GM18909 (cell line): ENCODE results near the gene GATAD1.
"Not testable (repeated sequence)": the region's sequence is repeated elsewhere in the genome, so short reads cannot be mapped to it uniquely, and the experiment has no call there.

Experiments used
- ATAC-seq: cut with Tn5 transposase; IDR thresholded peaks from one replicate; pipeline ENCODE4 v1.9.1; 2021; ENCODE audit warnings: mild to moderate bottlenecking; ENCODE audit not compliant: unreplicated experiment, poor library complexity

The GATAD1 gene

DNA sequence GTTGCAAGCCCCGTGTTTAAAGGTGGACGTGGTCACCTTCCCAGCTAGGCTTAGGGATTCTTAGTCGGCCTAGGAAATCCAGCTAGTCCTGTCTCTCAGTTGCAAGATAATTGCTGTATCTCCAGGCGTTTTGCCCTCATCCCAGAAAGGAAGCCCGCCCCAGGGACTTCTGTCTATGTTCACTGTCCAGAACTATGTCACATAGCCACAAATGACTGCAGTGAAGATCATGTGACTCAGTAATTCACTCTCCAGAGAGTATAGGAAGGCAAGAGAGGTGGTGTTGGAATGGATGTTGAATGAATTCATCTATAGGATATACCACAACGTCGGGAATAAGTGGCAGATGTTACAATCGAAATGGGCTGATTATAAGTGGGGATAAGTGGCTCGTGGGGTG, 30.8 kb downstream of the GATAD1 start:
- ATAC-seq: no peak

DNA sequence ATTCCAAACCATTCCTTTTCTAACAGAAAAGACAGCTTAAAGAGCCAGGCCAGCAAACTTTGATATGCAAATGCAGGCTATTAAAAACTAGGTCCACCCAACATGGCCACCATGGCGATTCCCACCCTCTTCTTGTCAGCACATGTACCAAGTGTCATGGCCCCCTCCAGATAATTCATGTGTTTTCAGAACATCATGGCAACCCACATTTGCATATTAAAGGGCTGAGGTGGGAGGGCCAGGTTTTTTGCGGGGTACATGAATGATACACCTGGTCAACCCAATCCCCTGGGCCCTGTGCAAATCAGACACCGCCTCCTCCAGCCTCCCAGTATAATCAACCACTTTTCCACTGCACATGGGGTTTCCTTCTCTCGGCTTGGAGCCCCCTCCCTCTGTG, 31.4 kb downstream of the GATAD1 start:
- ATAC-seq: no peak

DNA sequence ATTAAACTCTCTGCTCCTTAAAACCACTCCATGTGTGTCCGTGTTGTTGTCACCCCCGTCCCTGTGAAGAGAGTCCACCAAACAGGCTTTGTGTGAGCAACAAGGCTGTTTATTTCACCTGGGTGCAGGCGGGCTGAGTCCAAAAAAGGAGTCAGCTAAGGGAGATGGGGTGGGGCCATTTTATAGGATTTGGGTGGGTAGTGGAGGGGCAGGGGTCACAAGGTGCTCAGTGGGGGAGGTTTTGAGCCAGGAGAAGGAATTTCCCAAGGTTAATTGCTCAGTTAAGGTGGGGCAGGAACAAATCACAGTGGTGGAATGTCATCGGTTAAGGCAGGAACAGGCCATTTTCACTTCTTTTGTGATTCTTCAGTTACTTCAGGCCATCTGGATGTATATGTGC, 31.9 kb downstream of the GATAD1 start:
- ATAC-seq: not testable (repeated sequence)

DNA sequence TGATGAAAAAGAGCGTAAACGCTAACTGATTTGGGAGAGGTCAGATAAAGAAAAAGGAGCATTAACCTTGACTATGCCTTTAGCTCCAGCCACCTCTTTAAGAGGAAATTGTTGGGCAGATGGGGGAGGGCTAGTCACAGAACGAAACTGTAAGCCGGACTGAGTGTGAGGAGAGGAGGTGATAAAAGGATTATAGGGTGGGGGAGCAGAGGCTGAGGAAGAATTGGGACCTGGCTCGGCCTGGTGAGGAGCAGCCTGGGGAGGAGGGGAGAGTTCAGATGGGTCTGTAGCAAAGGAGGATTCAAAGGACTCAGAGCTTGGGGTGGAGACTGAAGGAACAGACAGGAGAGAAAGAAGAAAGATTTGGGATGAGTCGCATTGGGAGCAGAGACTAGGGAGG, 36.3 kb downstream of the GATAD1 start:
- ATAC-seq: not testable (repeated sequence)

DNA sequence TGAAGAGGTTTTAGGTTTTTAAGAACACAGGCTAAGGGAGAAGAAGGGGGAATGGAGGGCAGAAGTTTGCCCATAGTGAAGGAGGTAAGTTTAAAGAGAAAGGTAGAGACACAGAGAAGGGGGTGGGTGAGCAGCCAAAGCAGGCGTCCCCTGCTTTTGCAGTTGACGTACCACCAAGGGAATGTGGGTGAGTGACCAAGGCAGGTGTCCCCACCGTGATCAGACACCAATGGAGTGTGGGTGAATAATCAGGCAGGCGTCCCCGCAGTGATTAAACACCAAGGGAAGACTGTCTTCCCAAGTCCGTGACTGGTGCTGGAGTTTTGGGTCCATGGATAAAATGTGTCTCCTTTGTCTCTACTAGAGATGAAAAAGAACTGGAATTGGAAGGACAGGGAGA, 36.9 kb downstream of the GATAD1 start:
- not testable (repeated sequence) for ATAC-seq

DNA sequence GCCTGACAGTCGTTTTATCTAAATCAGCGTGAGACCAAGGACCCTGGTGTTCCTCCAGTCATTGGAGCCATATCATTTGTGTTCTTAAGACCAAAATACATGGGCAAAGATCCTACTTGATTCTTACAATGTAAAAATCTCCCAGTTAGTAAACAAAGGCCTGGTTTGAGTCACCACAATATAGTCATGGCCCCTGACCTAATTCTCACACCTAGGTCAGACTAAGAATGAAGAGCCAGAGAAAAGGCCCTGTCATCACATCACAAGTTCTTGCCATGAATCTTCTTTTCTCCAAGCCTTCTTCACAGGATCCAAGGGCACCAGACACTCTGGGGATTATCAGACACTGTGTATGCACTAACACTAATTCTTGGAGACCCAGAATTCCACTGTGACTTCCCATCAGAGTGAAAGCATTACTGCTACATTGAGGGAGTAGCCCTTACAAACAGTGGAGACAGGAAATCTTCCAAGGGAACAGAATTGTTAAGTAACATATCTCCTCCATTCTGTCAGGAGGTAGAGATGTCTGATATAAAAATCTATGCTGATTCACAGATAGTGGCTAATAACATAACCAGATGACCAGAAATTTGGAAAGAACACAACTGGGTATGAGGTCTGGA, 38.1 kb downstream of the GATAD1 start:
- ATAC-seq: no peak

DNA sequence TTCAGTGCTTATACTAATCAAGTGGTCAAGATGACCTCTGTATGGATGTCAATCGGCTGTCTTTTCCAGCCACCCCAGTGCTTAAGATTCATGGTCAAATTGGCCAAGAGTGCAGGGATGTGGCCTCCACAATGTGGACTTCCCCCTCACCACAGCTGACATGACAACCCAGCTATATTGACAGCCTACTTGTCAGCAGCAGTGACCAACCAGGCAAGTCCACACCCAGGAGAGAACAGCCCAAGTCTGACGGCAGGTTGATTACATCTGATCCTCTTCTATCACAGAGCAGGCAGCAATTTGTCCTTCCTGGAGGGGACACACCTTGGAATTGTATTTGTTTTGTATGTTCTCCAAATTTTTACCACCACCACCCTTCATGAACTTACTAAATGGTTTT, 38.7 kb downstream of the GATAD1 start:
- no peak for ATAC-seq

DNA sequence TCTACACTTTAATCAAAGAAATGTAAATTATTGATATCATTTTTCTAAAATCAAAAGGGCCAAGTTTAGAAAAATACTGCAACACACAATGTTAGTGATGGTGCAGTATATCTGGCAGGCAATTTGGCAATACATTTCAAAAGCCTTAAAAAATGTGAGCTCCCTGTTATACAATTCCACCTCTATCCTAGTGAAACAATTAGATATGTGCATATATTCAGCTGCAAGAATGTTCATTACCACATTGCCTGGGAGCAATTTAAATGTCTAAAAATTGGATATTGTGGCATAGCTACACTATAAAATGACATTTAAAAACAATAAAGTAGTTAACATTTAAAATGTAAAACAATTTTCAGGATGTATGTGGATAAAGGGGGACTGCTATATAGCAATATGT, 40.5 kb downstream of the GATAD1 start:
- ATAC-seq: no peak

DNA sequence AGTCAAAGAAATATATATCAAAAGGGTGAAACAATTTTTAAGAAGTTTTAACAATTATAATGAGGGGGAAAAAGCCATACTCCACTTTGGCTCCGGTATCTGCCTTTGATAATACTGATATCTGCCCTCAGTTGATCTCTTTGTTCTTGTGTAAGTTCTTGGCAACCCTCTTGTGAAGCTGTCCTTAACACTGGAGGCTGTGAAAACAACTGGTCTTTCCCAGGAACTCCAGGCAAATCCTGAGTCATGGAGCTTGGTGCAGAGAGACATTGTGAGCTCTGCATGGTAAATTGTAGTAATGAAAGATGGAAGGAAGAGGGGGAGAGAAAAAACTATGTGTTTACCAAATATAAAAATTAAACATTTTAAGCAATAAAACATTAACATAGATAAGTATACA, 42.4 kb downstream of the GATAD1 start:
- ATAC-seq: no peak

DNA sequence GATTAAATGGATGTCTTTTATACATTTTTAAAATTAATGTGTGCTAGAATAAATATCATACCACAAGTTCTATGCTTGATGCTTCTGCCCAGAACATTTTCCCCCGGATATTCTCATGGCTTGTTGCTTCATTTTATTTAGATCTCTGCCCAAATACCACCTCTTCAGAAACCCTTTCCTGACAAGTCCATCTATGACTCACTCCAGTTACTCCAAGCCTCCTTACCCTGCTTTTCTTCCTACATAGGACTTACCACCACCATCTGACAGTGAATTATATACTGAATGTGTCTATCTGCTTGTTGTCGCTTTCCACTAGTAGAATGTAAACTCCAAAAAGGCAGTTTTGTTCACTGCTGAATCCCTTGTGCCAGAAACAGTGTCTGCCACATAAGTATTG, 49.6 kb downstream of the GATAD1 start:
- no peak for ATAC-seq

DNA sequence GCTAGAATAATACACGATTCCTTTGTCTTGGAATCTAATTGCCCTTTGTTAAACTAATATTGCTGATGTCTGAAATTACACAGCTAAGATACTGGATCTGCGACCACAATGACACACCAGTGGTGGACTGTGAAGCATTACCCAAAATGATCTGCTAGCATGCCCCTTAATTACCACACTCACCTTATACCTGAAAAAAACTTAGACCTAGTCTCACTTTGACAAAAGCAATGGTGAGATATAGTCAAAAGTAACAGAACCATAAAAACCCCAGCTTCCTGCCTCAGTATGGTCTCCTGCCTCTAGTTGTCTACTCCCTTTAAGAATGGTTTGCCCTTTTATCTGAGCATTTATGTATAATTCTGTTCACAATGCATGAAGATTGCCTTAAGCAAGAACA, 51.3 kb downstream of the GATAD1 start:
- ATAC-seq: no peak

DNA sequence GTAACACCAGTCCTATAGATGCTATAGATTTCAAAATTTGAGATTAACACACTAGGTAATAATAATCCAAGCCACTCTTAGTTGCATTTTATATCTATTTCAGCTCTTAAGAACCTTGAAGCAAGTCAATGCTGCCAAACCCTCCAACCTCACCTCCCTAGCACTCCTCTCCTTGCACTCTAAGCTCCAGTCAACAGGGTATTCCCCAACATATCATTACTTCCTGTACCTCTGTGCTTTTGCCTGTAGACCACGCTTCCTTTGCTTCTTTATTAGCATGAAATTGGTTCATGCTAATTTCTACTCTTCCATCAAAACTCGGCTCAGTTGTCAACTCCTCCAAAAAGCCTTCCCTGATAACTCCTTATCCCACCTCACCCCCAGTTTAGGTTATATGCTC, 56.5 kb downstream of the GATAD1 start:
- no peak for ATAC-seq

DNA sequence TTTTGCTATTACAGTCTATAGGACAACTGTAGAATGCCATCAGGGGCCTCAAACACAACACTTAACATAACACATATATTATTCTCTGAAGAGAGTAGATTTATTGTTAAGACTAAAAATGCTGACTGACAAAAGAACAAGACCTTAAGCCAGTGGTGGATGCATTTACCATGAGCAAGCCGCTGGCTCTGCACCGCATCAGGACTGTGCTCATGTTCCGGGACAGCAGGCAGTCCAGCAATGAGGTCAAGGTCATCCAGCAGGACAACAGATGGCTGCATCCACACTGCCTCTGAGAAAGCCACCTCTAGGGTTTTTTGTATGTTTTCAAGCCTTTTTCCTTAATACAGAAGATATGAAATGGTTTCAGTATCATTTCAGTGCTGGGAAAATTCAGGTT, 57.3 kb downstream of the GATAD1 start:
- ATAC-seq: no peak

DNA sequence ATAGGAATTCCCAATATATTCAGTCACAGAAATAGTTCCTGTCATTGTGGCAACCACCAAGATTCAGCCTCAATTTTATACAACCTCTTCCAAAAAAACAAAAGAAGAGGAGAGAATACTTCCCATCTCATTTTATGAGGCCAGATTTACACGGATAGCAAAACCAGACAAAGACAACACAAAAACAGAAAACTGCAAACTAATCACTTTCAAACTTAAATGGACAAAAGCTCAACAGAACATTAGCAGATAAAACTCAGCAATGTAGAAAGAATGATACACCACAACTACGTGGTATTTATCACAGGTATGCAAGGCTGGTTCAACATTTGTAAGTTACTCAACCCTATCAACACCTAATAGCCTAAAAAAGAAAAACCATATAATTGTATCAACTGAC, 59.1 kb downstream of the GATAD1 start:
- ATAC-seq: no peak

DNA sequence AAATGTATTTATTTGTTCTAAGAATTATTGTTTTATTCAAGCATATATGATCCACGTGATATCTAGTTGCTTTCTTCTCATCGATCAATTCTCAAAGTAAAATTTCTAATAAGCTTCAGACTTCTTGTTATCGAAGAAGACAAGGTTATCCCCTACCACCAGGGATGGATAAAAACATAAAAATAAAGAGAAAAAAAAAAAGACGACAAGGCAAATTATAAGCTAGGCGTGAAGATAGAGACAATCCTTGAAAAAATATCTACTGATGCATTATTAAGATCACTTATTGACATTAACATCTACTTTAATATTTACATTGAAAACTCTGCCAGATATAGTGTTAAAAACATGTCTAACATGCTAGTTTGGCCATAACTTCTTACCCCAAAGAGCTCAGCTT, 61.7 kb downstream of the GATAD1 start:
- ATAC-seq: no peak
